Breast epithelium (tissue), 4 donors: ENCODE results near the gene OR10P1. TPM values are rescaled to one million over a fixed set of nuclear protein-coding genes. Genes with fewer than 3 reads are reported as not detected.
A peak's percentile ranks its signal among the peaks of the same experiment; 100 is the strongest.

ENCODE experiments used
- DNase-seq, 2 donors: peaks; one replicate each; pipeline ENCODE4 v3.0.0-alpha.2; 2019; ENCODE audit warnings: low spot score in 2 of 2
- H3K27ac ChIP-seq, 2 donors: fragments of 200-600 bp; sonication (generic) in 1 of 2; one replicate each; pipeline ENCODE4 v1.5.1; 2016 to 2019; ENCODE audit warnings: mild to moderate bottlenecking in 1 of 2
- H3K27me3 ChIP-seq, 2 donors: fragments of 200-600 bp; sonication (generic) in 1 of 2; one replicate each; pipeline versions ENCODE4 v1.5.1 to v1.6.0; 2017 to 2019; ENCODE audit warnings: control low read depth in 1 of 2, mild to moderate bottlenecking in 1 of 2
- H3K36me3 ChIP-seq: fragments of 200-600 bp; one replicate; pipeline ENCODE4 v1.5.1; 2019
- H3K4me1 ChIP-seq, 2 donors: fragments of 200-600 bp; sonication (generic); one replicate each; pipeline ENCODE4 v1.5.1; 2016 to 2019; ENCODE audit warnings: control low read depth in 1 of 2
- H3K4me3 ChIP-seq, 3 donors: fragments of 200-600 bp; sonication (generic); 1 replicate in 2 of 3; 2 replicates in 1 of 3; pipeline ENCODE4 v1.5.1; 2016 to 2019; ENCODE audit warnings: mild to moderate bottlenecking in 3 of 3, moderate library complexity in 2 of 3
- H3K9me3 ChIP-seq, 2 donors: fragments of 200-600 bp; sonication (generic) in 1 of 2; one replicate each; pipeline ENCODE4 v1.5.1; 2016 to 2019; ENCODE audit warnings: control low read depth in 1 of 2
- POLR2A ChIP-seq: fragments of 450-650 bp; IDR thresholded peaks from one replicate; pipeline ENCODE4 v1.6.1; 2016; ENCODE audit warnings: antibody characterized with exemption, mild to moderate bottlenecking, moderate library complexity
- POLR2AphosphoS5 ChIP-seq, 3 donors: sonication (generic); formaldehyde crosslinking; IDR thresholded peaks; one replicate each; pipeline ENCODE4 v1.6.1; 2017; ENCODE audit warnings: antibody characterized with exemption in 3 of 3
- intact Hi-C: fragments of 100-400 bp; cut with DNase I; formaldehyde crosslinking; loops from one replicate; pipeline ENCODE4 v1.15.1; 2023; ENCODE audit warnings: low total_unique reads
- total RNA-seq, 3 donors: library from RNA; depleted of rRNA; stranded (reverse); fragments of >200 nt; gene quantifications; one replicate each; pipeline ENCODE4 v1.1.0, GENCODE V29; 2016
- TF ChIP-seq, protein P1 (sequence below), 3 donors: fragments of 450-650 bp; IDR thresholded peaks; one replicate each; pipeline ENCODE4 v1.5.1; 2016 to 2017; ENCODE audit warnings: antibody characterized with exemption in 3 of 3, mild to moderate bottlenecking in 3 of 3, moderate library complexity in 3 of 3

Gene OR10P1
- total RNA-seq, 3 donors from 2014 or later = not detected

DNA sequence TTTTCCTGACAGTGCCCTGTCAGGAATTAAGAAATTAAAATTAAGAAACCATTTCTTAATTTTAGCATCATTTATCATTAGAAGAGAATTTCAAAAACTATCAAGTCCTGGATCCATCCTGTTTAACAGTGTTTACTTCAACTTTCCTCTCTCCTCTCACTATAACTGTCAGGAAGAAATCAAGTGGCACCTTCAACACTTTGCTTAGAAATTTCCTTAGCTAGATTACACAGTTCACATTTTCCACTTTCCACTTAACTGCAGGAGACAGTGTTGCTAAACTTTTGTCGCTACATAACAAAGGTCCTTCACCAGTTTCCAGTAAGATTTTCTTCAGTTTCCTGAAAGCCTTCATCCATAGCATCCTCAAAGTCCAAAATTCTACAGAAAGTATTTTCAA lies 21.9 kb upstream of the OR10P1 start:
- Histone ChIP-seq H3K27me3 (no peaks in the 10 kb centered on the region), H3K36me3 (no peaks in the 10 kb centered on the region), H3K9me3 (peaks cover 18 to 33% of the 10 kb centered on the region in 2 donors), H3K4me3 (no peak overlapping the region), H3K4me1 (no peaks in the 10 kb centered on the region), H3K27ac (no peak overlapping the region)
- TF ChIP-seq POLR2A (no peak), POLR2AphosphoS5 (IDR thresholded peaks at IDR 0.05) (no peak)
- TF ChIP-seq, protein P1, sequence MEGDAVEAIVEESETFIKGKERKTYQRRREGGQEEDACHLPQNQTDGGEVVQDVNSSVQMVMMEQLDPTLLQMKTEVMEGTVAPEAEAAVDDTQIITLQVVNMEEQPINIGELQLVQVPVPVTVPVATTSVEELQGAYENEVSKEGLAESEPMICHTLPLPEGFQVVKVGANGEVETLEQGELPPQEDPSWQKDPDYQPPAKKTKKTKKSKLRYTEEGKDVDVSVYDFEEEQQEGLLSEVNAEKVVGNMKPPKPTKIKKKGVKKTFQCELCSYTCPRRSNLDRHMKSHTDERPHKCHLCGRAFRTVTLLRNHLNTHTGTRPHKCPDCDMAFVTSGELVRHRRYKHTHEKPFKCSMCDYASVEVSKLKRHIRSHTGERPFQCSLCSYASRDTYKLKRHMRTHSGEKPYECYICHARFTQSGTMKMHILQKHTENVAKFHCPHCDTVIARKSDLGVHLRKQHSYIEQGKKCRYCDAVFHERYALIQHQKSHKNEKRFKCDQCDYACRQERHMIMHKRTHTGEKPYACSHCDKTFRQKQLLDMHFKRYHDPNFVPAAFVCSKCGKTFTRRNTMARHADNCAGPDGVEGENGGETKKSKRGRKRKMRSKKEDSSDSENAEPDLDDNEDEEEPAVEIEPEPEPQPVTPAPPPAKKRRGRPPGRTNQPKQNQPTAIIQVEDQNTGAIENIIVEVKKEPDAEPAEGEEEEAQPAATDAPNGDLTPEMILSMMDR (IDR thresholded peaks at IDR 0.05) = no peak
- intact Hi-C loops = no loop called here
- no peak for DNase-seq

DNA sequence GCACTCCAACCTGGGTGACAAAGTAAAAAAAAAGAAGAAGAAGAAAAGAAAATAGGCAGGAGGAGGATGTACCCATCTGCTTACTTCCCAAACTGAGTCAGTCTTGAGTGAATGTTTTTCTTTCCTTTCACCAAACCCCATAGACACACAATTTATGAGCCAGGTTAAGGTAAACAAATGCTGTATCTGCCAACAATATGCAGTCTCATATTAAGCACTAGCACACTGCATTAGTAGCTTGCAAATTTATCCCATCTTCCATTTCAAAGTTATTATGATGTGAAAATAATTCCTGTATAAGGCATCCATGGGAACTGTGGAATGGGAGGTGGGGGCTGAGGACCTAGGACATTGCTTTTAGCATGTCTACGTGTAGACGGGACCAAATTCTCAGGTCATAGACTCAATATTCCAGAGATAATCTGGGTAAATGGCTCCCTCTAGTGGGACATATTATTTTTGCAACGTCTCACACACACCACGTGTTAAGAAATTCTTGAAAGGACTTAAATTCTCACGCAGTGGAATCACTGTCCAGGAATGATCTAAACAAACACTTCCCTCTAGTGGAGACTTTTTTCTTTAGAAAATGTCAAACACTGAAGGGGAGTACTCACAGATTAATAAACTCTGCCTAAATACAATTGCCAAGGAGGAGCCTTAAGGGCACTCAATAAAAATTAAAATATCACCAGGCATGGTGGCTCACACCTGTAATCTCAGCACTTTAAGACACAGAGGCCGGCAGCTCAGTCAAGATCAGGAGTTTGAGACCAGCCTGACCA lies 17.1 kb upstream of the OR10P1 start:
- Histone ChIP-seq H3K27ac (no peak overlapping the region), H3K9me3 (peaks cover 18 to 26% of the 10 kb centered on the region in 2 donors), H3K36me3 (no peaks in the 10 kb centered on the region), H3K4me1 (no peaks in the 10 kb centered on the region), H3K4me3 (no peak overlapping the region), H3K27me3 (no peaks in the 10 kb centered on the region)
- TF ChIP-seq POLR2A (no peak), POLR2AphosphoS5 (IDR thresholded peaks at IDR 0.05) (no peak)
- TF ChIP-seq, protein P1 (IDR thresholded peaks at IDR 0.05) = peak; percentile 56 to 87 (median 72)
- intact Hi-C loops = no loop called here
- peak in 1 of 2 donors; percentile 26 for DNase-seq

DNA sequence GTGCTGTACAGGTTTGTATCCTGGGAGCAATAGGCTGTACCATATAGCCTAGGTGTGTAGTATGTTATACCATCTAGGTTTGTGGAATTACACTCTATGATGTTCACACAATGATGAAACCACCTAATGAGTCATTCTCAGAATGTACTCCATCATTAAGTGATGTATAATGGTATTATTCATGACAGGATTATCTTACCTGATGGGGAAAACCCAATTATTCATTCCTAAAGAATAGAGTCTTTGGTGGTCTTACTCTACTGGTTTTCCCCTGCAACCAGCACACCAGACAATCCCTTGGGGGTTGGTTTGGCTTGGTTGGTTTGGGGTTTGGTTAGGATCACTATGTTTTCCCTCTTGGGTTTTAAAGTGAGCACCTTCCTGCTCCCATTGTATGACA lies 12.6 kb upstream of the OR10P1 start:
- H3K9me3 ChIP-seq = no peaks in the 10 kb centered on the region

DNA sequence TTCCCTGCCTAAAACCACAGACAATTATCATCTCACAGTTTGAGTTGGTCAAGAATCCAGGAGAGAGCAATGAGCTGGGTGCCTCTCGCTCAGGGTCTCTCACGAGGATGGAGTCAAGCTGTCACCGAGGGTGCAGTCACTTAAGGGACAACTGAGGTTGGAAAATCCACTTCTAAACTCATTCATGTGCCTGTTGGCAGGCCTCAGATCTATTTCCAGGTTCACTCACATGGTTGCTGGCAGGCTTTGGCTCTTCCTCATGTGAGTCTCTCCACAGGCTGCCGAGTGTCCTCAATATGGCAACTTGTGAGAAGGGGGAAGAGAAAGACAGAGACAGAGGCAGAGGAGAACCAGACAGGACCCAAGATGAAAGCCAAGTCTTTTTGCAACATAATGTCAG lies 10.5 kb upstream of the OR10P1 start:
- H3K36me3 ChIP-seq = no peaks in the 10 kb centered on the region
- no peak for DNase-seq
- H3K9me3 ChIP-seq = no peaks in the 10 kb centered on the region
- intact Hi-C loops = no loop called here
- no peaks in the 10 kb centered on the region for H3K4me1 ChIP-seq
- H3K27me3 ChIP-seq = no peaks in the 10 kb centered on the region
- no peak overlapping the region for H3K27ac ChIP-seq
- TF ChIP-seq POLR2AphosphoS5 (IDR thresholded peaks at IDR 0.05) (no peak), POLR2A (no peak)
- TF ChIP-seq, protein P1 (IDR thresholded peaks at IDR 0.05) = no peak
- H3K4me3 ChIP-seq = no peak overlapping the region

More for the DNA sequence above, 12.6 kb upstream of the OR10P1 start:
- Histone ChIP-seq H3K4me3 (no peak overlapping the region), H3K36me3 (no peaks in the 10 kb centered on the region), H3K27ac (no peak overlapping the region), H3K4me1 (no peaks in the 10 kb centered on the region), H3K27me3 (no peaks in the 10 kb centered on the region)
- DNase-seq = no peak
- intact Hi-C loops = no loop called here
- no peak for TF ChIP-seq POLR2A
- TF ChIP-seq, protein P1 (IDR thresholded peaks at IDR 0.05) = no peak
- TF ChIP-seq POLR2AphosphoS5 (IDR thresholded peaks at IDR 0.05) = no peak

DNA sequence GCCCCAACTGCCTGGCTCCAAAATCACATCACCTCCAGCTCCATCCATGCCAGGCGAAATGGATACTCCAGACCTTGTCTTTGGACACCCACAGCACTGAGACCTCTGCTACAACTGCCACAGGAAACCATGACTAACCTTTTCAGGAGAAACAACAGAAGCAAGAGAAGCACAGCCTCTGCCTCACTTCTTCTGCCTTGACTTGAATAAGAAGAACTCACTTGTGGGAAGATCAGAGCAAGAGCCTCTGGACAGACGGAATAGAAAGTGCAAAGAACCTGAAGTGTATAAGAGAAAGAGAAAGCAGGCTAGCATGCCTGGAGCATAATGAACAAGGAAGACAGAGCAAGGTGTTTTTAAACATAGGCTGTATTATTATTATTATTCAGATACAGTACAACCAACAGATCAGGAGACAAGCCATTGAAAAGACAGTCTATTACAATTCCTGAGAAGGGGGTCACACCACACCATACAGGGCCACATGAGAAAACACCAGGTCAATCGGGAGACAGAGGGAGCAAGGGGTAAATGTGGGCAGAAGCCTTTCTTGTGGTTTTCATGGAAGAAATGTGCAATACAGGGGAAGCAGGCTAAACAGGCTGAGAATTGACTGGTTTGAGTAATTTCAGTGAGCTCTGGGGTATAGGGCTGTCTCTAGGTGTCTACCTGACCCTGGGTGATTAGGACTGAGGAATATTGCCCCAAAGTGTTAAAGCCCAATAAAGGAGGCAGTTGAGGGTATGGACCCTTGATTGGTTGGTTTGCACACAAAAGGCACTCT lies 7.4 kb upstream of the OR10P1 start:
- DNase-seq = no peak
- intact Hi-C loops = no loop called here
- Histone ChIP-seq H3K27ac (no peak overlapping the region), H3K9me3 (no peaks in the 10 kb centered on the region), H3K27me3 (no peaks in the 10 kb centered on the region), H3K4me1 (no peaks in the 10 kb centered on the region), H3K36me3 (no peaks in the 10 kb centered on the region), H3K4me3 (no peak overlapping the region)
- TF ChIP-seq POLR2AphosphoS5 (IDR thresholded peaks at IDR 0.05) = no peak
- TF ChIP-seq POLR2A = no peak
- TF ChIP-seq, protein P1 (IDR thresholded peaks at IDR 0.05) = no peak
